GM12878 (cell line): Measurements from ENCODE around the gene CLIC3.

Experiments
- RFX5 ChIP-seq: IDR thresholded peaks from 2 replicates; pipeline ENCODE4 v1.6.1; 2011; ENCODE audit warnings: low read depth, low read length, improper control_type of control experiment
- TF ChIP-seq, protein P1 (sequence below), 3 experiments: IDR thresholded peaks in 2 of 3; conservative IDR thresholded peaks in 1 of 3; 2 replicates each; pipeline ENCODE4 v1.5.1; 2011; ENCODE audit warnings: low read depth in 3 of 3, low read length in 3 of 3, mild to moderate bottlenecking in 3 of 3, control low read depth in 2 of 3, moderate library complexity in 2 of 3, inconsistent platforms in 1 of 3, mixed read lengths in 1 of 3; ENCODE audit not compliant: control insufficient read depth in 2 of 3, insufficient read depth in 1 of 3; ENCODE audit errors: extremely low read depth in 1 of 3
- TF ChIP-seq, protein P2 (sequence below): IDR thresholded peaks from 2 replicates; pipeline ENCODE4 v1.6.1; 2012; ENCODE audit warnings: mild to moderate bottlenecking, low read depth, low read length
- TF ChIP-seq, protein P3 (sequence below): IDR thresholded peaks from 2 replicates; pipeline ENCODE4 v1.6.1; 2011; ENCODE audit warnings: borderline replicate concordance, low read depth, mild to moderate bottlenecking, moderate library complexity, mixed read lengths, low read length; ENCODE audit not compliant: insufficient read depth; ENCODE audit errors: extremely low read length

DNA sequence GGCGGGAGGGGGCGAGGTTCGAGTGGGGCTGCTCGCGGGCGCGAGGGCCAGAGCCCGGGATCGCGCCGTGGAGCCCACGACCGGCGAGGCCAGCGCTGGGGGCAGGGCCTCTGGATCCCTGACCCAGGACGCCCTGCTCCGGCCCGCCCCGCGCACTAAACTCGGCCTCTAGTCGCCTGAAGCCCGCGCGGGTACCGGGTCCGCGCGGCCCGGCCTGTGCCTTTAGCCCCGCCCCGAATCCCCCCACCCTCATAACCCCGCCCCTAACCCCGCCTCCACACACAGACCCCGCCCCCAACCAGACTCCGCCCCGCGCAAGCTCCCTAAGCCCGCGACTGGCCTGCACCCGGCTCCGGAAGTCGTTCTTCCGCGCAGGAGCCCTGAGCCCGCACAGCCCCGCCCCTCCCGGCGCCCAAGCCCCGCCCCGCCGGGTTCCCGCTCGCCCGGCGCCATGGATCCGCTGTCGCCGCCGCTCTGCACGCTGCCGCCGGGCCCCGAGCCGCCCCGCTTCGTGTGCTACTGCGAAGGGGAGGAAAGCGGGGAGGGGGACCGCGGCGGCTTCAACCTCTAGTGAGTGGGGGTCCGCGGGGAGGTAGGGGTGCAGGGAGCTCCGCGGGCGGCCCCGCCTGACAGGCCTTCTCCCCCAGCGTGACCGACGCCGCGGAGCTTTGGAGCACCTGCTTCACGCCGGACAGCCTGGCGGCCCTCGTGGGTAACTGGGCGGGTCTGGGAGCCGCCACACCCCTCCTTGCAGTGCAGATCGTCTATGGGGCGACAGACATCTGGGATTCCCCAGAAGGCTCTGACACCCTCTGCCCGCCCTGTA, 4.2 kb downstream of the CLIC3 start, which contains the start of gene PAXX:
- TF ChIP-seq, protein P1, sequence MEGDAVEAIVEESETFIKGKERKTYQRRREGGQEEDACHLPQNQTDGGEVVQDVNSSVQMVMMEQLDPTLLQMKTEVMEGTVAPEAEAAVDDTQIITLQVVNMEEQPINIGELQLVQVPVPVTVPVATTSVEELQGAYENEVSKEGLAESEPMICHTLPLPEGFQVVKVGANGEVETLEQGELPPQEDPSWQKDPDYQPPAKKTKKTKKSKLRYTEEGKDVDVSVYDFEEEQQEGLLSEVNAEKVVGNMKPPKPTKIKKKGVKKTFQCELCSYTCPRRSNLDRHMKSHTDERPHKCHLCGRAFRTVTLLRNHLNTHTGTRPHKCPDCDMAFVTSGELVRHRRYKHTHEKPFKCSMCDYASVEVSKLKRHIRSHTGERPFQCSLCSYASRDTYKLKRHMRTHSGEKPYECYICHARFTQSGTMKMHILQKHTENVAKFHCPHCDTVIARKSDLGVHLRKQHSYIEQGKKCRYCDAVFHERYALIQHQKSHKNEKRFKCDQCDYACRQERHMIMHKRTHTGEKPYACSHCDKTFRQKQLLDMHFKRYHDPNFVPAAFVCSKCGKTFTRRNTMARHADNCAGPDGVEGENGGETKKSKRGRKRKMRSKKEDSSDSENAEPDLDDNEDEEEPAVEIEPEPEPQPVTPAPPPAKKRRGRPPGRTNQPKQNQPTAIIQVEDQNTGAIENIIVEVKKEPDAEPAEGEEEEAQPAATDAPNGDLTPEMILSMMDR (IDR thresholded peaks at IDR 0.05 in 2 of 3, conservative IDR thresholded peaks at IDR 0.05 in 1 of 3; ENCODE audit: control insufficient read depth in 2 of 3, extremely low read depth in 1 of 3, insufficient read depth in 1 of 3, low read depth in 3 of 3, low read length in 3 of 3) = no peak
- TF ChIP-seq, protein P2, sequence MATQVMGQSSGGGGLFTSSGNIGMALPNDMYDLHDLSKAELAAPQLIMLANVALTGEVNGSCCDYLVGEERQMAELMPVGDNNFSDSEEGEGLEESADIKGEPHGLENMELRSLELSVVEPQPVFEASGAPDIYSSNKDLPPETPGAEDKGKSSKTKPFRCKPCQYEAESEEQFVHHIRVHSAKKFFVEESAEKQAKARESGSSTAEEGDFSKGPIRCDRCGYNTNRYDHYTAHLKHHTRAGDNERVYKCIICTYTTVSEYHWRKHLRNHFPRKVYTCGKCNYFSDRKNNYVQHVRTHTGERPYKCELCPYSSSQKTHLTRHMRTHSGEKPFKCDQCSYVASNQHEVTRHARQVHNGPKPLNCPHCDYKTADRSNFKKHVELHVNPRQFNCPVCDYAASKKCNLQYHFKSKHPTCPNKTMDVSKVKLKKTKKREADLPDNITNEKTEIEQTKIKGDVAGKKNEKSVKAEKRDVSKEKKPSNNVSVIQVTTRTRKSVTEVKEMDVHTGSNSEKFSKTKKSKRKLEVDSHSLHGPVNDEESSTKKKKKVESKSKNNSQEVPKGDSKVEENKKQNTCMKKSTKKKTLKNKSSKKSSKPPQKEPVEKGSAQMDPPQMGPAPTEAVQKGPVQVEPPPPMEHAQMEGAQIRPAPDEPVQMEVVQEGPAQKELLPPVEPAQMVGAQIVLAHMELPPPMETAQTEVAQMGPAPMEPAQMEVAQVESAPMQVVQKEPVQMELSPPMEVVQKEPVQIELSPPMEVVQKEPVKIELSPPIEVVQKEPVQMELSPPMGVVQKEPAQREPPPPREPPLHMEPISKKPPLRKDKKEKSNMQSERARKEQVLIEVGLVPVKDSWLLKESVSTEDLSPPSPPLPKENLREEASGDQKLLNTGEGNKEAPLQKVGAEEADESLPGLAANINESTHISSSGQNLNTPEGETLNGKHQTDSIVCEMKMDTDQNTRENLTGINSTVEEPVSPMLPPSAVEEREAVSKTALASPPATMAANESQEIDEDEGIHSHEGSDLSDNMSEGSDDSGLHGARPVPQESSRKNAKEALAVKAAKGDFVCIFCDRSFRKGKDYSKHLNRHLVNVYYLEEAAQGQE = no peak
- TF ChIP-seq, protein P3, sequence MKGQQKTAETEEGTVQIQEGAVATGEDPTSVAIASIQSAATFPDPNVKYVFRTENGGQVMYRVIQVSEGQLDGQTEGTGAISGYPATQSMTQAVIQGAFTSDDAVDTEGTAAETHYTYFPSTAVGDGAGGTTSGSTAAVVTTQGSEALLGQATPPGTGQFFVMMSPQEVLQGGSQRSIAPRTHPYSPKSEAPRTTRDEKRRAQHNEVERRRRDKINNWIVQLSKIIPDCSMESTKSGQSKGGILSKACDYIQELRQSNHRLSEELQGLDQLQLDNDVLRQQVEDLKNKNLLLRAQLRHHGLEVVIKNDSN = no peak
- no peak for TF ChIP-seq RFX5
